K562 (cell line): ENCODE measurements around the gene ZNF564. TPM values are rescaled to one million over a fixed set of nuclear protein-coding genes. Genes with fewer than 3 reads are reported as not detected.

ENCODE experiments used
- BRF1 ChIP-seq: IDR thresholded peaks from 3 replicates; pipeline ENCODE4 v1.6.1; 2011; ENCODE audit warnings: borderline replicate concordance, mild to moderate bottlenecking; ENCODE audit not compliant: insufficient read length; ENCODE audit errors: extremely low read depth
- CBX2 ChIP-seq: fragments of 200-600 bp; sonication (generic); IDR thresholded peaks from one replicate; pipeline ENCODE4 v1.6.1; 2012; ENCODE audit warnings: mild to moderate bottlenecking, low read length, inconsistent platforms; ENCODE audit not compliant: insufficient read depth, poor library complexity, severe bottlenecking
- DMBX1 ChIP-seq: fragments of 250-450 bp; sonication (Bioruptor Pico); IDR thresholded peaks from 2 replicates; pipeline ENCODE4 v1.8.0; 2022; ENCODE audit warnings: inconsistent platforms, mild to moderate bottlenecking, moderate library complexity, borderline replicate concordance
- DNMT1 ChIP-seq: fragments of 450-650 bp; IDR thresholded peaks from 2 replicates; pipeline ENCODE4 v1.6.1; 2016; ENCODE audit warnings: antibody characterized with exemption, mild to moderate bottlenecking
- EP300 ChIP-seq: IDR thresholded peaks from 2 replicates; pipeline ENCODE4 v1.6.1; 2012; ENCODE audit warnings: low read length, improper control_type of control experiment
- FIP1L1 ChIP-seq: fragments of 200-400 bp; formaldehyde crosslinking; IDR thresholded peaks from 2 replicates; pipeline ENCODE4 v1.6.1; 2018; ENCODE audit warnings: mild to moderate bottlenecking, low read depth, low read length; ENCODE audit not compliant: poor library complexity, severe bottlenecking
- FOXK2 ChIP-seq, 2 experiments: fragments of 450-650 bp; IDR thresholded peaks in 1 of 2; conservative IDR thresholded peaks in 1 of 2; 2 replicates each; pipeline ENCODE4 v1.6.1; 2016; ENCODE audit warnings: low read depth in 2 of 2, mild to moderate bottlenecking in 1 of 2
- MBD2 ChIP-seq: sonication (generic); IDR thresholded peaks from 2 replicates; pipeline ENCODE4 v1.6.1; 2016; ENCODE audit warnings: low read depth, borderline replicate concordance
- MCM7 ChIP-seq, 2 experiments: fragments of 450-650 bp; IDR thresholded peaks; 2 replicates each; pipeline ENCODE4 v1.6.1; 2016 to 2018
- PHB2 ChIP-seq: fragments of 450-650 bp; IDR thresholded peaks from 2 replicates; pipeline ENCODE4 v1.6.1; 2017; ENCODE audit warnings: low read depth
- PHF21A ChIP-seq: fragments of 450-650 bp; IDR thresholded peaks from 2 replicates; pipeline ENCODE4 v1.6.1; 2017; ENCODE audit warnings: low read depth, borderline replicate concordance
- PRPF4 ChIP-seq: fragments of 200-400 bp; formaldehyde crosslinking; IDR thresholded peaks from one replicate; pipeline ENCODE4 v1.6.1; 2017; ENCODE audit warnings: low read length, low read depth, mild to moderate bottlenecking; ENCODE audit not compliant: insufficient read depth, poor library complexity, severe bottlenecking
- PTRF ChIP-seq: fragments of 450-650 bp; IDR thresholded peaks from 2 replicates; pipeline ENCODE4 v1.6.1; 2016; ENCODE audit warnings: mild to moderate bottlenecking, missing genetic modification characterization, missing compliant biosample characterization
- RNF2 ChIP-seq: sonication (generic); IDR thresholded peaks from 2 replicates; pipeline ENCODE4 v1.6.1; 2016
- TARDBP ChIP-seq: fragments of 450-650 bp; IDR thresholded peaks from 2 replicates; pipeline ENCODE4 v1.6.1; 2016
- ZEB2 ChIP-seq: fragments of 450-650 bp; IDR thresholded peaks from 2 replicates; pipeline ENCODE4 v1.6.1; 2016
- ZNF431 ChIP-seq: sonication (generic); formaldehyde crosslinking; IDR thresholded peaks from 2 replicates; pipeline ENCODE4 v1.8.0; 2022; ENCODE audit warnings: mild to moderate bottlenecking, missing genetic modification reagents
- ZNF444 ChIP-seq: fragments of 250-450 bp; sonication (Bioruptor Pico); IDR thresholded peaks from 2 replicates; pipeline ENCODE4 v1.4.0; 2020; ENCODE audit warnings: mild to moderate bottlenecking, moderate library complexity
- ZNF696 ChIP-seq: fragments of 250-450 bp; sonication (Bioruptor Pico); conservative IDR thresholded peaks from 2 replicates; pipeline ENCODE4 v1.4.0; 2020; ENCODE audit warnings: mild to moderate bottlenecking, moderate library complexity
- polyA plus RNA-seq, 8 experiments: library from polyadenylated mRNA; depleted of rRNA in 4 of 8; stranded (reverse) in 5 of 8; unstranded in 3 of 8; fragments of >200 nt; fragmentation: Nextera tagmentation in 2 of 8; fragmentation: Illumina TruSeq in 1 of 8; extraction: Ambion mirVana in 2 of 8; extraction: Trizol in 1 of 8; gene quantifications; 2 replicates each; pipeline versions ENCODE4 v1.2.1 to v1.2.3, GENCODE V29; 2011 to 2014; ENCODE audit warnings: inconsistent platforms in 1 of 8, missing spikeins in 1 of 8
- total RNA-seq, 7 experiments: library from RNA; depleted of rRNA in 6 of 7; stranded (reverse); fragments of >200 nt in 6 of 7; fragmentation: Illumina TruSeq in 2 of 7; extraction: Trizol in 2 of 7; gene quantifications; 2 replicates each; pipeline versions ENCODE4 v1.2.1 to v1.2.3, GENCODE V29; 2011 to 2021; ENCODE audit warnings: low replicate concordance in 1 of 7
- TF ChIP-seq, protein P1 (sequence below): fragments of 450-650 bp; formaldehyde crosslinking; IDR thresholded peaks from 2 replicates; pipeline ENCODE4 v1.4.0; 2020; ENCODE audit warnings: mild to moderate bottlenecking, mixed read lengths
- TF ChIP-seq, protein P2 (sequence below), 2 experiments: fragments of 450-650 bp in 1 of 2; sonication (generic) in 1 of 2; formaldehyde crosslinking; conservative IDR thresholded peaks; 2 replicates each; pipeline versions ENCODE4 v1.4.0 to v1.8.1; 2020 to 2022; ENCODE audit warnings: mild to moderate bottlenecking in 1 of 2, missing genetic modification reagents in 1 of 2
- TF ChIP-seq, protein P3 (sequence below): sonication (generic); formaldehyde crosslinking; IDR thresholded peaks from 2 replicates; pipeline ENCODE4 v1.4.0; 2020; ENCODE audit warnings: mild to moderate bottlenecking, missing genetic modification reagents
- TF ChIP-seq, protein P4 (sequence below): sonication (generic); formaldehyde crosslinking; IDR thresholded peaks from 2 replicates; pipeline ENCODE4 v1.9.0; 2022; ENCODE audit warnings: mild to moderate bottlenecking, missing genetic modification reagents
- TF ChIP-seq, protein P5 (sequence below): fragments of 450-650 bp; IDR thresholded peaks from 2 replicates; pipeline ENCODE4 v1.6.1; 2016

The ZNF564 gene
- total and polyA plus RNA-seq, 9 of the 15 experiments (the other 6 are each of a cell fraction or from before 2014, with no cell fraction given): 1.4 to 8.1 (median 5.6) TPM

DNA sequence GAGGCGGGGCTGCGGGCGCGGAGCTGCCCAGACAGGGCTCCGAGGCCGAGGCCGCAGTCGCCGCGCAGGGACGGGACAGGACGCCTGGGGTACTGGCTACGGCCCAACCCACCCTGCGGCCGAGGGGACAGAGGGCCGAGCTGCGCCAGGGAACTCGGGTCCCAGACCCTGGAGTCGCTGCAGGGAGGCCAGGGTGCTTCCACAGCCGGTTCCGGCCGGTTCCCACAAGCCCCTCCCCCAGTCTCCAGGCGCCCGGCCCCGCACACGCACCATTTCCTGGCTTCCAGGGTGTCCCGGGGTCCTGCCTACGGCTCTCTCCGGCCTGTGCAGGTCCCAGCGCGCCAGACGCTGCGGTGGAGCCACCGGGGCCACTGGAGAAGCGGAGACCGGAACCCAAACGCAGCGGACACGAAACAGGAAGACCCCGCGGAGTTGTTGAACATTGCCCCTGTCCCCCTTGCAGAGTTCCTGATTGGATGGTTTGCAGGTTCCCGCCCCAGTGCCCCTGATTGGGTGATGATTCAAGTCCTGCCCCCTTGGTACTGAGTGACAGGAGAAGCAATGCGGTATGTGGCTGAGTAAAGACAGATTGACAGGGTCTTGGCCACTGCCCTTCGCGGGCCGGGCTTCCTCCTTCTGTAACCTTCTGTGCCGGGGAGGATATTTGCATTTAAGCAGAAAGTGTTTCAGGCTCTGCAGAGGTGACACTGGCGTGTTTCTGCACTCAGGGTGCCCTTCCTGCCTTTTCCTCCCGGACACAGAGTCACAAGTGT, at the start of gene ZNF564 (continued):
- TF ChIP-seq CBX2: no peak
- TF ChIP-seq, protein P1, sequence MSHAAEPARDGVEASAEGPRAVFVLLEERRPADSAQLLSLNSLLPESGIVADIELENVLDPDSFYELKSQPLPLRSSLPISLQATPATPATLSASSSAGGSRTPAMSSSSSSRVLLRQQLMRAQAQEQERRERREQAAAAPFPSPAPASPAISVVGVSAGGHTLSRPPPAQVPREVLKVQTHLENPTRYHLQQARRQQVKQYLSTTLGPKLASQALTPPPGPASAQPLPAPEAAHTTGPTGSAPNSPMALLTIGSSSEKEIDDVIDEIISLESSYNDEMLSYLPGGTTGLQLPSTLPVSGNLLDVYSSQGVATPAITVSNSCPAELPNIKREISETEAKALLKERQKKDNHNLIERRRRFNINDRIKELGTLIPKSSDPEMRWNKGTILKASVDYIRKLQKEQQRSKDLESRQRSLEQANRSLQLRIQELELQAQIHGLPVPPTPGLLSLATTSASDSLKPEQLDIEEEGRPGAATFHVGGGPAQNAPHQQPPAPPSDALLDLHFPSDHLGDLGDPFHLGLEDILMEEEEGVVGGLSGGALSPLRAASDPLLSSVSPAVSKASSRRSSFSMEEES (CRISPR knock-in tag): no peak
- TF ChIP-seq, protein P2, sequence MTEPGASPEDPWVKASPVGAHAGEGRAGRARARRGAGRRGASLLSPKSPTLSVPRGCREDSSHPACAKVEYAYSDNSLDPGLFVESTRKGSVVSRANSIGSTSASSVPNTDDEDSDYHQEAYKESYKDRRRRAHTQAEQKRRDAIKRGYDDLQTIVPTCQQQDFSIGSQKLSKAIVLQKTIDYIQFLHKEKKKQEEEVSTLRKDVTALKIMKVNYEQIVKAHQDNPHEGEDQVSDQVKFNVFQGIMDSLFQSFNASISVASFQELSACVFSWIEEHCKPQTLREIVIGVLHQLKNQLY (CRISPR knock-in tag; conservative IDR thresholded peaks at IDR 0.05): no peak
- peak; percentile 57; the same call in 1 of the 2 replicates for TF ChIP-seq RNF2
- no peak for TF ChIP-seq PTRF (tag)
- no peak for TF ChIP-seq EP300
- TF ChIP-seq FIP1L1: peak; percentile 68
- TF ChIP-seq MBD2: peak; percentile 98
- TF ChIP-seq MCM7 (IDR thresholded peaks at IDR 0.05): no peak
- TF ChIP-seq ZNF431 (CRISPR knock-in tag): no peak
- TF ChIP-seq PHF21A: peak; percentile 63; the same call in 1 of the 2 replicates
- TF ChIP-seq DNMT1: no peak
- no peak for TF ChIP-seq ZNF696
- TF ChIP-seq FOXK2 (conservative IDR thresholded peaks at IDR 0.05 in 1 of 2, IDR thresholded peaks at IDR 0.05 in 1 of 2; ENCODE audit: low read depth in 2 of 2): peak; percentile 12 to 59
- no peak for TF ChIP-seq PHB2
- TF ChIP-seq ZNF444 (CRISPR knock-in tag): no peak
- TF ChIP-seq, protein P3, sequence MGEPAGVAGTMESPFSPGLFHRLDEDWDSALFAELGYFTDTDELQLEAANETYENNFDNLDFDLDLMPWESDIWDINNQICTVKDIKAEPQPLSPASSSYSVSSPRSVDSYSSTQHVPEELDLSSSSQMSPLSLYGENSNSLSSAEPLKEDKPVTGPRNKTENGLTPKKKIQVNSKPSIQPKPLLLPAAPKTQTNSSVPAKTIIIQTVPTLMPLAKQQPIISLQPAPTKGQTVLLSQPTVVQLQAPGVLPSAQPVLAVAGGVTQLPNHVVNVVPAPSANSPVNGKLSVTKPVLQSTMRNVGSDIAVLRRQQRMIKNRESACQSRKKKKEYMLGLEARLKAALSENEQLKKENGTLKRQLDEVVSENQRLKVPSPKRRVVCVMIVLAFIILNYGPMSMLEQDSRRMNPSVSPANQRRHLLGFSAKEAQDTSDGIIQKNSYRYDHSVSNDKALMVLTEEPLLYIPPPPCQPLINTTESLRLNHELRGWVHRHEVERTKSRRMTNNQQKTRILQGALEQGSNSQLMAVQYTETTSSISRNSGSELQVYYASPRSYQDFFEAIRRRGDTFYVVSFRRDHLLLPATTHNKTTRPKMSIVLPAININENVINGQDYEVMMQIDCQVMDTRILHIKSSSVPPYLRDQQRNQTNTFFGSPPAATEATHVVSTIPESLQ (CRISPR knock-in tag): 0 out of 2 replicates have a peak, but pooled peaks have one; percentile 35
- TF ChIP-seq ZEB2: peak; percentile 26; the same call in 1 of the 2 replicates
- TF ChIP-seq, protein P4, sequence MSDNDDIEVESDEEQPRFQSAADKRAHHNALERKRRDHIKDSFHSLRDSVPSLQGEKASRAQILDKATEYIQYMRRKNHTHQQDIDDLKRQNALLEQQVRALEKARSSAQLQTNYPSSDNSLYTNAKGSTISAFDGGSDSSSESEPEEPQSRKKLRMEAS (CRISPR knock-in tag): no peak; the same call in none of the 2 replicates
- no peak for TF ChIP-seq PRPF4
- TF ChIP-seq, protein P5, sequence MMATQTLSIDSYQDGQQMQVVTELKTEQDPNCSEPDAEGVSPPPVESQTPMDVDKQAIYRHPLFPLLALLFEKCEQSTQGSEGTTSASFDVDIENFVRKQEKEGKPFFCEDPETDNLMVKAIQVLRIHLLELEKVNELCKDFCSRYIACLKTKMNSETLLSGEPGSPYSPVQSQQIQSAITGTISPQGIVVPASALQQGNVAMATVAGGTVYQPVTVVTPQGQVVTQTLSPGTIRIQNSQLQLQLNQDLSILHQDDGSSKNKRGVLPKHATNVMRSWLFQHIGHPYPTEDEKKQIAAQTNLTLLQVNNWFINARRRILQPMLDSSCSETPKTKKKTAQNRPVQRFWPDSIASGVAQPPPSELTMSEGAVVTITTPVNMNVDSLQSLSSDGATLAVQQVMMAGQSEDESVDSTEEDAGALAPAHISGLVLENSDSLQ: peak; percentile 100
- TF ChIP-seq TARDBP: 0 out of 2 replicates have a peak, but pooled peaks have one; percentile 13
- no peak for TF ChIP-seq DMBX1
- TF ChIP-seq BRF1: no peak
